Activated T-helper 1 cell treated with Interleukin-2 at 50 U/mL for 16 hours (primary cell): ENCODE data around the gene CD9.

Experiments
- DNase-seq: peaks from one replicate; pipeline ENCODE4 v3.0.0-alpha.2; 2020; ENCODE audit warnings: low read depth

The CD9 gene

DNA sequence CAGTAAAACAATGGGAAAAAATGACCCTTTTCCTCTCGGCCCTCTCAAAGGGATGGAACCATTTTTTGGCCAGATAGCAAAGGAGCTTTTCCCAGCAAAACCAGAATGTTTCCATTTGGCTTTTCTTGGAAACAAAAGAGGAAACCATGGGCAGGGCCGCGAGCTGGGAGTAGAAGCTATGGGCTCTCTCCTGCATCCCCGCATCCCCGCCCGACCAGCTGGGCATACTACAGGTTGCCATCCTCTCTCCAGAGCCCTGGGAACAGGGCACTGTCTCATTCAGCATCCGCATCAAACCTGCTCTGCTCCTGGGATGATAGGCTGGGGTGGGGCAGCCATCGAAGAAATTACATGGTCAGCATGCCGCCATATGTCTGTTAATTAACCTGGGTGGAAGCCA is 20.9 kb downstream of the CD9 start:
- no peak for DNase-seq

DNA sequence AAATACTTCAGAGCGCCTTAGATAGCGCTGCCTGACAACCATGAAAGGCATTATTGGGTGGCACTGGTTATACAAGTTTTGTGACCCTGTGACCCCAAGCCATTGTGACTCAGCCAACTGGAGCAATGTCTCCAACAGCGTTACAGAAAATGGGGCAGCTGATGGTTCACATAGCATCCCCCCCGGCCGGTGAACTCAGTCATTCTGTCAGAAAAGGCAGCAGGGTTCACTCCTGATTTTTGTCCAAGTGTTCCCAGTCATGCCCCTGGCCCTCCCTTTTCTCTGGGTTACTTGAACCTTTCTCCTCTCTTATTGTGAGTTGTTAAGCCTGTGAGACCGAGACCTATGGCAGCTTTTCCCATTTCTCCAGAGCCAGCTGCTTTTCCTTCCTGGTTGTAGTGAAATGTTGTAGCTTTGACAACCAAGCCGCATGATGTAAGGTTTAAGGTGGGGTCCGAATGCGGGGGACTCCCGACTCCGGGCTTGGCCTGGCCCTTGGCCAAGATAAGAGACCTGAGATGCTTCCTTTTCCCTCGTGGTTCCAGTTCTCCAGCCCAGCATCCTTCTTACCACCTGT is 22.0 kb downstream of the CD9 start:
- DNase-seq, result no peak

DNA sequence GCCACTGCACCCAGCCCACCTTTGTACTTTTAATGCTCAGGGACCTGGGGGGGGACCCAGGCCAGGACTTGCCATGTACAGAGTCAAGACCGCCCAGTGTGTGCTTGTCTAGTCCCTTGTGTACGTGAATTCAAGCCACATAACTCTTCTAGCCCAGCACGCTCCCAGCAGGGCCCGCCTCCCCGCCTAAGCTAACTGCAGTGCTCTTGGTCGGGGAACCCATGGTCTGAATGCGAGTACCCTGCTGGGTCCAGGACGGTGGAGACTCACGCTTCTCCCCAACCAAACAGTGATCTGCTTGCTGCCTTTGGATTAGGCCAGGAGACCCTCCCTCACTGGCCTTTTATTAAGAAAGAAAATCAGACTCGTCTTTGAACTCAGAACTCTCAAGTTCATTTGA is 23.3 kb downstream of the CD9 start:
- no peak for DNase-seq

DNA sequence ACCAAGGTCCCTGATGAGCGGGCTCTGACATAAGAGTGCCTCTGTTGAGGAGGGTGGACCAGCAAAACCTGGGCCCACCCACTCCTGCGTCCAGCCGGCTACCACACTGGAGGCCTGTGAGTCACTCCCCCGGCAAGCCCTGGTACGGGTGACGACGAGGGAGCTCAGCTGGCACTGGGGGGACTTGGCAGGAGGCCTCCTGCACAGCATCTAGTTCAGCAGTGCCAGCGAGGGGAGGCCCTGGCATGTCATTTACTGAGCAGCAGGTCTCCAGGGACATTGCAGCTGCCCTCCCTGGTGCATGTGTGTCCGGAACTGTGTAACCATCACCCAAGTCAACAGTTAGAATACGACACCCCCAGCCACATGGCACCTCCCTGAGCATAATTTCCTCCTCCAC is 24.4 kb downstream of the CD9 start:
- DNase-seq, result no peak

DNA sequence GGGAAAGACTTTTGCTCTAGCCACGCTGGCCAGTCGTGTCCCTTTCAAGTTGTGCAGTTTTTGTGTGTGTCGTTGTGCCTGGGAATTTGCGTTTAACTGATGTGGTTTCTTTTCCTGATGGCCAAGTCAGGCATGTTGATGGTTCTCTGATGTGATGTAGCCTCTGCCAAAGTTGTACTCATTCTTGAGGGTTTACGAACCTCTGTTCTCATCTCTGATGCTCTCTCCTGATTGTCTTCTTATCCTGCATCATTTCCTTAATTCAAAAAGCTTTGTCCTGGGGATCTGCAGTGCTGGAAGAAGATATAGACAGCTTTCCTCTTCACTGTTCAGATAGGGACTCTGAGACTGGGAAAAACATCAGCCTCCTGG is 25.4 kb downstream of the CD9 start:
- no peak for DNase-seq

DNA sequence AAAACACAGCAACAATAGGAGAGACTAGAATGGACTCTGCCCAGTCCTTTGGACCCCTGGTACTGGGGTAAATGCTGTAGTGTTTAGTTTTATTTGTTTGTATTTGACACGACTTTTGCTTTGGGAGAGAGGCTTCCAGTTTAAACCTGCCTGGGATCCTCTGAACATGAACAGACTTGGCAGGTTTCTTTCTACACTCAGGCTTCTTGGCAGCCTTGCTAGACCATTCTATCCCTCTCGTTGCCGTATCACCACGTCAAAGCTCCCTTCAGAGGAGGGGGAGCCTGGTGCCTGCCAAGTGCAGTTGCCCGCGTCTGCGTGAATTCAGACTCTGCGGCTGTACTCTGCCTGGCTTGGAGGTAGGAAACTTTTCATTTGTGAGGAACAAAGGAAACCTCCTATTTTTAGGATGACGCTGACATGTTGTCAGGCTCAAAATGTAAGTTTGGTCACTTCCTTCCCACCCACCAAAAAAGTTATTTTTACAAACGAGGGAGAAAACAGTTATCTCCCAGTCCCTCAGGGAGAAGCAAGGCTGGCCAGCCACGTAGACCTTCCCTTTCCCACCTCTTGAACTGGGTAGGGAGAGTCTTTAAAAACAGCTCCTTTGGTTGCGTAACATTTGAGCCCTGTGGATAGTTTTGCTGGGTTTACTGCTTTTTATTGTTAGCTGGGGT is 25.9 kb downstream of the CD9 start:
- DNase-seq, result no peak

DNA sequence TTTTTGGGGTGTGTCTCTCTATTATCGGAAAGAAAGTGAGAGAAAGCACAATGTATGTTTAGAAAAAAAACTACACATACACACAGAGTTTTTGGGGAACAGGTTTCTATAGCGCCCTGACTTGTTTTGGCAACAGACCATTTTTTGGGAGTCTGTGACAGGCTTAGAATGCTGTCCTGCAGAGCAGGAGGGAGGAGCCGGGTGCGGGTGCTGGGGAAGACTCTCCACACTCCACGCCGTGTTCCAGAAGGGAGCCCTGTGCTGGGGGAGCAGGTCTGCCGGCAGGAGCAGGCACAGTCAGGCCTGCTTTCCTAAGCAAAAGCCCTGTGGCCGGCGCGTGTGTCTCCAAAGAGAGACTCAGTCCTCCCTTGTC is 26.5 kb downstream of the CD9 start:
- no peak for DNase-seq

DNA sequence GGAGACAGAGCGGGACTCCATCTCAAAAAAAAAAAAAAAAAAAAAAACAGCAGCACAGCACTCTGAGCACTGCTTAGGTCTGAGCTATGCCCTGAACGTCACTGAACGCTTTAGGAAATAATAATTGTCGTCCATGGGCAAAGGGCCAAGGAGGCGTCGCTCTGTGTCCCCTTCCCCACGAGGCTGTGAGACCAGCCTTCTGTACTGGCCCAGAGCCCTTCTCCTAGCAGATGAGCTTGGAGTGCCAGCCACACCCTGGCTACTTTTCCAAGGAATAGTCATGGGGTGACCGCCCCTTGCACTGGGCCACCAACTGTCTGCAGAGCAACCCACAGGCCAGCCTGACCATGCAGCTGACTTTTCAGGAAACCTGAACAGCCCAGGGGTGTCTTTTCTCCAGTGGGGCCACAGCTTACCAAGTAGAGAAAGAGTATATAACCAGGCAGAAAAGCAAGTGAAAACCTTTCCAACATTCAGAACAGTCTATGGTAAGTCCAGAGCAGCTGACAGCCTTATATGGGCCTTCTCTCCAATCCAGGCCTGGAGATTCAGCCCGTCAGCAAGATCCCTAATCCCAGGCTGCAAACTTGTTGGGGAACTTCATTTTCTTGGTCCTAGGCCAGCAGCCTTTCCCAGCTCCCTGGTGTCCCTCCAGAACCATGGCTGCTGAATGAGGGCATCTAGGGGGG is 28.5 kb downstream of the CD9 start:
- no peak for DNase-seq

DNA sequence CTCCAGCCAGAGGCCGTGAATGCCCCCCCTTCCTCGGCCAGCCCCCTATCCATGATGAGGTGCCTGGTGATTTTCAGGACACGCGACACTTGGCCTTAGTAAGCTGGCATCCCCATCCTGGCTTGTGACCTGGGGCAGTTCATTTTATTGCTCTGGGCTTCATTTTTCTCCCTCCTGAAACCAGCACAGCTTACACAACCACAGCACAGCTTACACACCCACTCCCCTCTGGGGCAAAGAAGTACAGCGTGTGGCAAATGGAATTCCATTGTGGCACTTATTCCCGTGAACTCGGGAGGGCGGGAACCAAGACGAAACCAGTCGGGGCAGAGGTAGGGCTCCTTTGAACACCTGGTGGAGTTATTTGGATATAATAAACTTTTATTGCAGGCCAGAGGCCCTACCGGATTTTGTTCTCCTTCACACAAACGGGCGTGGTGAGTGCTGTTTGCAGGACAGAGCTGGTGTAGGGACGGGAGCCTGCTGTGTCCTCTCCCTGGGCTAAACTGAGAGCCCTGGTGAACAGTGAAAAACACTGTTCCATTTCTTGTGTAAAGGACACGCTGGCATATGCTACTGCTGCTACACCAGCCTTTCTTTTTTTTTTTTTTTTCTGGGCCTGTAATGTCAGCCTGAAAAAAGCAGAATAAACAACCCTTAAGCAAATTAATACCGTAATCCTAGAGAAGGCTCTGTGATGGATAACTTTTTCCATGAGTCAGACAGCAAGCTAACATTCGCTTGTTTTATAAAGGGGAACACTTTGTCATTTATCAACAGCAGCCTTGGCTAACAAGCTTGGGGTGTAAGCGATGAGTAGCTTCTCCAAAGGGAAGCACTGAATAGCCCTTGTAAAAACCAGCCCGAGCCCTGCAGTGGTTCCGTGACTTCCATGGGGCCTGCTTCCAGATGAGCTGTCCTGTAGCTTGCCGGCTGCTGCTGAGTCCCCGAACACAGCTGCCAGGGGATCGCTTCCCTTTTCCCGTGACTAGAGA is 29.3 kb downstream of the CD9 start:
- no peak for DNase-seq

DNA sequence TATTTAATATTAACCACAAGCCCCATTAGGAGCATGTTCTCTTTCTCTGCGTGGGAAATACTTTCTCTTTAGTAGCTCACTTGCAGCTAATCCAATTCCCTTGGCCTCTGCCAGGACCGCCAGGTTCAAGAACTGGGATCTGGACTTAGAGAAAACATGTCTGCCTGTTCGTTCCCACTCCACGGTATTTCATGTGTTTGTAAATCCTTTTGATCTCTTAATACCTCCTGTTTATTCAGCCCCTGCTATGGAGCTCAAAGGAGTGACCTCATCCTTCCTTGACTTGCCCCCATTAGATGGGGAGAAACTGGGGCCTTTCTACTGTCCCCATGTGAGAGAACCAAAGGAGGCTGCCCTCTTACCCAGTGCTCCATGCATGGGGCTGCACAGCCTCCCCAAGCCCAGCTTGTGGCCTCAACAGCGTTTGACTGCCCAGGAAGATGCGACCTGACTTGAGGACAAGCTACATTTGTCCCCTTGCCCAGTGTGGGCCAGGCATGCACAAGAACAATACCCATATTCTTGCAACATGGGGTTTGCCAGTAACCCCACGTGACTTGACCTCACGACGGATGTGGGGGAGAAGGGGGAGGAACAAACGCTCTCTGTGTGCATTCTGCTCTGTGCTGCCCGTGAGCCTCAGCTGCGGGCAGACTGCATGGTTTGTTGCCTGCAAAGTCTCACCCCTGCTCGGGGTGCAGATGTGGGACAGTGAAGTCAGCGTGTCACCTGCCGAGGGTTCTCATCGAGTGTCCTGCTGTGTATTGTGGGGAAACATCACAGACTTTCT is 30.3 kb downstream of the CD9 start:
- DNase-seq, result peak; percentile 41

DNA sequence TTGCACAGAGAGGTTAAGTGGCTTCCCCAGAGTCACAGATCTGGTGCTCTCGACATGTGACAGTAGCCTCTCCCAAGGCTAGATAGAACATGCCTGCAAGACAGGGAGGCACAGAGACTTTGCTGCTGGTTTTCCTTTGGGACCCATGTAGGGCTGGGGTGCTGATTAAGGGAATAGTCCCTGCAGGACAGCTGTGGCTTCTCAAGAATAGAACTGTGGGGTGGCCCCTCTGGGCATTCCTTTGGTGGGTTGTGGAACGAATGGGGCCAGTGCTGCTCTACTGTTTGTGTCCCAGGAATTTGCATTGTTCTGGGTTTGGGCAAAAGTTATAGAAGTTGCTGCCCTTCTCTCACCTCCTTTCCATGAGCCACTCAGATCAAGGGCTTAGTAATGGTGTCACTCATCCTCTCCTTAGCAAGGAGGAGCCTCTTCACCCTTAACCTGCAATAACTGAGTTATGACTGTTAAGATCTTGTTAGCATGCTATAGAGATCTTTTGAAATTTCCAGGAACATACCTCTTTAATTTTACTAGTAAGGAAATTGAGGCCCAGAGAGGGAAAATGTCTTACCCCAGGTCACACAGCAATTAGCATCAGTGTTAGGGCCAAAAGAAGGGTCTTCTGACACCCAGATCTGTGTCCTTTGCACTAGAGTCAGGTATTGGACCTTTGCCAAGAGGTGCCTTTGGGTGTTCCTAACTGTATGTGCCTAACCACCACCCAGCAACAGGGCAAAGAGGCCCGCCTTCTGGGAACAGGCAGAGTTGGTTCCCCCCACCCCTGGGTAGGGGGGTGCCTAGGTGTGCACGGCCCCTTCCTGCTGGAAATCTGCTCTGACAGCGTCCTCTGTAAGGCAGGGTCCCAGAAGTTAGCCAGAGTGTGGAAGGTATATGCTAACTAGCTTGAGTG is 31.4 kb downstream of the CD9 start:
- DNase-seq, result no peak

DNA sequence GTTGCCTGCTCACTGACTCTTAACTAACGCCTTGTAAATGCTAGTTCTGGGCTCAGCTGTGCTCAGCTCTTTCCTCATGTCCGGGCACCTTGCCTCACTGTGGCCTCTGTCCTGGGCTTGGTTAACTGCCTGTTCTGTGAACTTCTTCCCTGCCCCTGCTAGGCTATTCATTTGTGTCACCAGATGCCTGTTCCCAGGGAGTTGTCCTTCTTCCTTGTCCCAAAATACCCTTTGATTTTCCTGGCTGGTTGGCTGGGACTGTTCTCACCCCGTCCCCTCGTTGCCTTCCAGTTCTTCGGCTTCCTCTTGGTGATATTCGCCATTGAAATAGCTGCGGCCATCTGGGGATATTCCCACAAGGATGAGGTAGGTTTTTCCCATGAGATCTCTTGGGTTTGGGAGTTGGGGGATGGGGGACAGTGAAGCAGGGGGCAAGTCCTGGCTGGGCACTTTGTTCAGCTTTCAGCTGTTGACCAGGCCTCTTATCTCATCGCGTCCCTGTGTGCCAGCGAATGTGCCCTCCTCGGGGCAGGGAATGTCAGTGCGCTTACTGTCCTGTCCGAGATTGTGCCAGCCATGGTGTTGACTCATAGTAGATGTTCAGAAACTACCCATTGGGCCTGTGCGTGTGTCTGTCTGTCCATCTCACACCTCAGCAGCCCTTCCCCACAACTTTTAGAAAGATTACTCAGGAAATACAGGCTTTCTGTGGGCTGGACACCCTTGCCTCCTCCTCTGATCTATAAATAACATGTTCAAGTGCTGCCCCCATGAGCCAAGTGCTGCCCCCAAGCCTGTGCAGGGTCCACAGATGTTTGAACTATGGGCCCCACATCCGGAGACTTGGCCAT is 33.1 kb downstream of the CD9 start:
- DNase-seq, result no peak

DNA sequence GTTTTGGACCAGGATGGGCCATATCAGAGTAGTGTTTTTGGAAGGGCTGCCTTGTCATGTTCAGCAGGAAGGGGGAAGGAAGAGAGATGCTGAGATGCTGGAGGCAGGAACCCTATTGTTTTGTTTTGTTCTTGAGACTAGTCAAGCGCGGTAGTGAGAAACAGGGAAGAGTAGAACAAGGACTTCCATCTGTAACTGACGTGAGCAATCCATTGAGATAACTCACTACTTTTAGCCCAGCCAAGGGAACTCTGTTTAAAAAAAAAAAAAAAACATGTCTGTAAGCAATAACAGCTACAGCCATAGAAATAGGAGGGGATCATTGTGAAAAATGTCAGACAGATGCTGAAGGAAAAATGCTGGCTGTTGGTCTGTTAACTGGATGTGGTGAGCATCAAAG is 34.0 kb downstream of the CD9 start:
- DNase-seq, result no peak

DNA sequence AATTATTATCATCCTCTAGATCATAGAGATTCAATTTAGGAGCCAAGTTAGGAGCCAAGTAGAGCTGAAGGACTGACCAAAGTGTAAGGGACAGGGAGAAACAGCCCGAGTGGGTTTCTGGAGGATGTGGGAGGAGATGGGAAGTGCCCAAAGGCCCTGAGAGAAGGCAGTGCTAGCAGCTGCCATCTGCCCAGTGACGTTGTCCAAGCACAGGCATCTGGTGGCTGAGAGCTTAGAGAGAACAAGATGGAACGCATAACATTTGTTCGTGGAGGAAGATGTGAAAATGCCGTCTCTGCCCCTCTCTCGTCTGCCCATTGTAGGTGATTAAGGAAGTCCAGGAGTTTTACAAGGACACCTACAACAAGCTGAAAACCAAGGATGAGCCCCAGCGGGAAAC is 34.7 kb downstream of the CD9 start:
- DNase-seq, result no peak

DNA sequence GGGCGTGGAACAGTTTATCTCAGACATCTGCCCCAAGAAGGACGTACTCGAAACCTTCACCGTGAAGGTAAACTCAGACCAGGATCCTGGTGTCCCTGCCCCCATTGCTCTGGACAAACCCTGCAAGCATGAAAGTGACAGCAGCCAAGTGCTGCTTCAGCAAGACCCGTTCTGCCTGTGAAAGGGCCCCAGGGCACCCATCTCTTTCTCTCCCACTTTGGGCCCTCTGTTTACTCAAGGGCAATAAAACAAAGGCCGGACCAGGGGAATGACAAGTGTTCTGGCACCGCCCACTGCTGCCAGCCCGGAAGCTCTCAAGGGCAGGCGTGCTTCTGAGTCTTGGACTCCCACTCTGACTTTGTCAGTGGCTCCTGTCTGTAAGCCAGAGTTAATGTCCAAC is 35.3 kb downstream of the CD9 start:
- no peak for DNase-seq

DNA sequence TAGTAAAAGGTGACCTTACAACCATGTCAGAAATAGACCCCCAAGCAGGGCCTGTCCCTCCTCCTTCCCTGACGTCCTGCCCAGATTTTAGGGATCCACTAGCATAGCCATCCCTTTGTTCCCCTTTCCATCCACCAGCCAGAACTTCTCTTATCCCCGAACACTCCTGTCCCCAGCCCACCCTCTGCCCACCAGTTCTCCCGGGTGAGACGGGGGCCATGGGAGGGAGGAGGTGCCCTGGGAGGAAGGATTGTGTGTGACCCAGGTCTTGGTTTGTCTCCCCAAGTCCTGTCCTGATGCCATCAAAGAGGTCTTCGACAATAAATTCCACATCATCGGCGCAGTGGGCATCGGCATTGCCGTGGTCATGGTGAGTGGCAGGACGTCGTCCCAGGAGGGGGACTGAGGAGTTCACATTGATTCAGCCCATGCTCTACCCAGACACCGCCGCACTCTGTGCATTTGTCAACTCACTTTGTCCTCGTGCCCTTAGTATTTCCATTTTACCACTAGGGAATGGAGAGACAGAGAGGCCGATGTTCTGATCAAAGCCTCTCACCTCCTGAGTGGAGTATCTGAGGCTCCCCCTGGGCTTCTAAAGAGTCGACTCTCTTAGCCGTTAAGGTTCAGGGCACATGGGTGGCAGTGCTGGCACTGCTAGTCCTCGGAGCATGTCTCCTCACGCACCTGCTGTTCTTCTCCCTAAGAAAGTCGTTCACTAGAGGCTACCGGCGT is 35.9 kb downstream of the CD9 start:
- DNase-seq, result no peak

DNA sequence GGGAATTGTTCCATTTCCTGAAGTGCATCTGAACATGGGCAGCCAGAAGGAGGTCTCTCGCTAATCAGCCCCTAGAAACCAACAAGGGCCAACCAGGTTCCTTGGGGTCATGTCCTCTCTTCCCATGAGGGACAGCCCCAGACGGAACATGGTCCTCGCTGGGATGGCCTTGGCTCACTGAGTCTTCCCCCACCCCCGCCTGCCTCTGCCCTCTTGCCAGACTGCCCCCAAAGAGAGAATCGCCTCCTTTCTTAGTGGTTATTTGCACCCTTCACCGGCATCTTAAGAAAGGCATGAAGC is 36.4 kb downstream of the CD9 start:
- DNase-seq, result no peak

DNA sequence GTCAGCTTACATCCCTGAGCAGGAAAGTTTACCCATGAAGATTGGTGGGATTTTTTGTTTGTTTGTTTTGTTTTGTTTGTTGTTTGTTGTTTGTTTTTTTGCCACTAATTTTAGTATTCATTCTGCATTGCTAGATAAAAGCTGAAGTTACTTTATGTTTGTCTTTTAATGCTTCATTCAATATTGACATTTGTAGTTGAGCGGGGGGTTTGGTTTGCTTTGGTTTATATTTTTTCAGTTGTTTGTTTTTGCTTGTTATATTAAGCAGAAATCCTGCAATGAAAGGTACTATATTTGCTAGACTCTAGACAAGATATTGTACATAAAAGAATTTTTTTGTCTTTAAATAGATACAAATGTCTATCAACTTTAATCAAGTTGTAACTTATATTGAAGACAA is 37.6 kb downstream of the CD9 start:
- DNase-seq, result no peak

DNA sequence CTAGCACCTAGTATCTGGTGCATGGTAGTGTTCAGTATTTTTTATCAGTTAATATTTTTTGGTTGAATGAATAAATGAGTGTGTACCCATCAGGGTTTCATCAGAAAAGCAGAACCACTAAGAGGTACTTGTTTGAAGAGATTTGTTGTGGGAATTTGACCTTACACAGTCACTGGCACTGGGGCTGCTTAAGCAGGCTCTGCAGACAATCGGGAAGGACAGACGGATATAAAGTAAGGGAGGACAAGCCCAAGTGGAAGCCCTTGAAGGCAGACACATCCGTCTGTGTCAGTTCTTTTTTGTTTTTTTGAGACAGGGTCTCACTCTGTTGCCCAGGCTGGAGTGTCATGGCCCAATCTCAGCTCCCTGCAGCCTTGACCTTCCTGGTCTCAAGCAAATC is 38.7 kb downstream of the CD9 start:
- DNase-seq, result no peak
